Measurements from ENCODE around the gene FANK1.
"Not testable (repeated sequence)": the region's sequence is repeated elsewhere in the genome, so short reads cannot be mapped to it uniquely, and the experiment has no call there.

FANK1 gene, protein sequence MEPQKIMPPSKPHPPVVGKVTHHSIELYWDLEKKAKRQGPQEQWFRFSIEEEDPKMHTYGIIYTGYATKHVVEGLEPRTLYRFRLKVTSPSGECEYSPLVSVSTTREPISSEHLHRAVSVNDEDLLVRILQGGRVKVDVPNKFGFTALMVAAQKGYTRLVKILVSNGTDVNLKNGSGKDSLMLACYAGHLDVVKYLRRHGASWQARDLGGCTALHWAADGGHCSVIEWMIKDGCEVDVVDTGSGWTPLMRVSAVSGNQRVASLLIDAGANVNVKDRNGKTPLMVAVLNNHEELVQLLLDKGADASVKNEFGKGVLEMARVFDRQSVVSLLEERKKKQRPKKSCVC

DNA sequence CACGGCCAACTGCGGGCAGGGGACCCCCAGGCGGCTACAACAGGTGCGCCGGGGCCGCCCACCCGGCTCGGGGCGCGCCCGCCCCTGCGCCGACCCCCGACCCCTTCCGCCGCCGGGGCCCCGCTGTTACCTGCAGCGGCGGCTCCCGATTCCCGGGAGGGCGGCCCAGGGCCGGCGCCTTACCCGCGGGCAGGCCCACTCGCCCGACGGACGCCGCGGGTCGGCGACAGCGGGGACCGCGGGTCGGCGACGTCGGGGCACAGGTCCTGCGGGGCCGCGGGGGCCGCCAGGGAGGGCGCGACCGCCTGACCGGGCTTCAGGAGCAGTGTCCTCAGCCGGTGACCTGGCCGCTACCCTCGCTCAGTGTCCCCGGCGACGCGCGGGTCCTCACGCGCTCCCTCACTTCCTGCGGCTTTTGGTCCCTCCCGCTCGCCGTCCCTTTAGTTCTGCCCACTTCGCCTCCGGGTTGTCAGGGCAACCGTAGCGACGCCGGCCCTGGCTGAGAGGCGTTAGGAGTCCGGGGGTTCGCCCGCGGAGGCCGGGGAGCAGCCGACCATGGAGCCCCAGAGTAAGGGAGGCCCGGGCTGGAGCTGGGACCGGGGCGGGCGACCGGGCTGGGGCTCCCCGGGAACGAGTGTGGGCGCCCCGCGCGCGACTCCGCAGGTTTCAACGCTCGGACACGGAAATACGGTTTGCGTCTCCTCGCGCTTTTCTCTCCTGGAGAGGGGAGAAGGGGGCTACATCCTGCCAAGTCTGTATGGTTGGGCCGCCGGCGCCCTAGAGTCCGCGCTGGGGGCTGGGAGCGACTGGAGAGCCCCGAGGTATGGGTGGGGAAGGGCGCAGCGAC is at the start of gene FANK1:
TSS of gene FANK1 (plus strand) at position 477 of the 847 bp plus-strand sequence. CDS start at position 556, 79 bp downstream.
- Histone ChIP-seq H3K4me1 (peaks cover 0 to 18% (median 5%) of the 10 kb centered on the region in 4 donors), H3K4me3 (peak within 1 kb of the TSS; percentile 65 to 71), H3K27ac (peak within 1 kb of the TSS; percentile 79 to 87)
- H3K9me3 ChIP-seq; H3K36me3 ChIP-seq; intact Hi-C loops (cut with DNase I; ENCODE audit: low total_unique reads); H3K27me3 ChIP-seq: not testable (repeated sequence)
- peak; percentile 90 to 95 for DNase-seq

DNA sequence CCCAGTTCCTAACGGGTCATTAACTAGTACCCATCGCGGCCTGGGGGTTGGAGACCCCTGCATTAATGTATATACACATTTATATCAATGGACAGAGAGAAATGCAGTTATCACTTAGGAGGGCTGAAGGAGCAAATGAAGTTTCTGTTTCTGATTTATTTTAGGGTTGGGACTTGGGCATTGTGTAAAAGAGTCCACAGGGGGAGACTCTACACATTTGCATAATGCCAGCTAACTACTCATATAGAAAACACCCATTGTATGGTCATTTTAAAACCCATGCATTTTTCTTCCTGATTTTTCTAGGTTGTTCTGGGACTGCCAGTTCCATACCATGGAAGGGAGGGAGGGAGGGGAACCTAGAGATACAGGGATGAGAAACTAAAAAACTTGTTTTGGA is 49.5 kb upstream of the FANK1 start:
- TF ChIP-seq CTCF (IDR thresholded peaks at IDR 0.05), result no peak
- Histone ChIP-seq H3K27ac (no peak overlapping the region), H3K4me3 (no peak overlapping the region), H3K27me3 (no peaks in the 10 kb centered on the region), H3K4me1 (no peaks in the 10 kb centered on the region), H3K9me3 (no peaks in the 10 kb centered on the region), H3K36me3 (peaks cover 22 to 65% (median 37%) of the 10 kb centered on the region in 3 donors)
- DNase-seq, result no peak
- intact Hi-C loops (cut with DNase I; ENCODE audit: low total_unique reads), result no loop called here

- H3K9me3 ChIP-seq, result no peaks in the 10 kb centered on the region
- H3K27me3 ChIP-seq, result no peaks in the 10 kb centered on the region
- no peak overlapping the region for H3K4me3 ChIP-seq
- H3K4me1 ChIP-seq, result no peaks in the 10 kb centered on the region
- no peak overlapping the region for H3K27ac ChIP-seq
- TF ChIP-seq CTCF (IDR thresholded peaks at IDR 0.05), result no peak
- peaks cover 24 to 74% (median 42%) of the 10 kb centered on the region in 3 donors for H3K36me3 ChIP-seq
- no peak for DNase-seq
- intact Hi-C loops (cut with DNase I; ENCODE audit: low total_unique reads), result no loop called here
Measured at GRCh38 chr10:125848371-125848770, 48.0 kb upstream of the FANK1 start.

GRCh38 chr10:125848857-125849256 is 47.5 kb upstream of the FANK1 start:
- no peak for TF ChIP-seq CTCF (IDR thresholded peaks at IDR 0.05)
- Histone ChIP-seq H3K4me3 (no peak overlapping the region), H3K9me3 (no peaks in the 10 kb centered on the region), H3K36me3 (peaks cover 24 to 79% (median 42%) of the 10 kb centered on the region in 3 donors), H3K27ac (no peak overlapping the region), H3K27me3 (no peaks in the 10 kb centered on the region), H3K4me1 (no peaks in the 10 kb centered on the region)
- no peak for DNase-seq
- intact Hi-C loops (cut with DNase I; ENCODE audit: low total_unique reads), result no loop called here

GRCh38 chr10:125849448-125849847 is 46.9 kb upstream of the FANK1 start:
- no peak for DNase-seq
- intact Hi-C loops (cut with DNase I; ENCODE audit: low total_unique reads), result no loop called here
- no peak for TF ChIP-seq CTCF (IDR thresholded peaks at IDR 0.05)

More at GRCh38 chr10:125849448-125849847, 46.9 kb upstream of the FANK1 start:
- Histone ChIP-seq H3K4me3 (no peak overlapping the region), H3K9me3 (no peaks in the 10 kb centered on the region), H3K4me1 (no peaks in the 10 kb centered on the region), H3K27me3 (no peaks in the 10 kb centered on the region), H3K36me3 (peaks cover 24 to 83% (median 44%) of the 10 kb centered on the region in 3 donors), H3K27ac (no peak overlapping the region)
